SIG-M5 treated with dmso at 0.1 percent for 504 hours (cell line): Measurements from ENCODE around the gene PIGM.
"Not testable (repeated sequence)": the region's sequence is repeated elsewhere in the genome, so short reads cannot be mapped to it uniquely, and the experiment has no call there.

Experiments used
- DNase-seq: peaks from one replicate; lab custom pipeline; 2025; ENCODE audit not compliant: unreplicated experiment; lab: John Stamatoyannopoulos, UW

The PIGM gene

DNA sequence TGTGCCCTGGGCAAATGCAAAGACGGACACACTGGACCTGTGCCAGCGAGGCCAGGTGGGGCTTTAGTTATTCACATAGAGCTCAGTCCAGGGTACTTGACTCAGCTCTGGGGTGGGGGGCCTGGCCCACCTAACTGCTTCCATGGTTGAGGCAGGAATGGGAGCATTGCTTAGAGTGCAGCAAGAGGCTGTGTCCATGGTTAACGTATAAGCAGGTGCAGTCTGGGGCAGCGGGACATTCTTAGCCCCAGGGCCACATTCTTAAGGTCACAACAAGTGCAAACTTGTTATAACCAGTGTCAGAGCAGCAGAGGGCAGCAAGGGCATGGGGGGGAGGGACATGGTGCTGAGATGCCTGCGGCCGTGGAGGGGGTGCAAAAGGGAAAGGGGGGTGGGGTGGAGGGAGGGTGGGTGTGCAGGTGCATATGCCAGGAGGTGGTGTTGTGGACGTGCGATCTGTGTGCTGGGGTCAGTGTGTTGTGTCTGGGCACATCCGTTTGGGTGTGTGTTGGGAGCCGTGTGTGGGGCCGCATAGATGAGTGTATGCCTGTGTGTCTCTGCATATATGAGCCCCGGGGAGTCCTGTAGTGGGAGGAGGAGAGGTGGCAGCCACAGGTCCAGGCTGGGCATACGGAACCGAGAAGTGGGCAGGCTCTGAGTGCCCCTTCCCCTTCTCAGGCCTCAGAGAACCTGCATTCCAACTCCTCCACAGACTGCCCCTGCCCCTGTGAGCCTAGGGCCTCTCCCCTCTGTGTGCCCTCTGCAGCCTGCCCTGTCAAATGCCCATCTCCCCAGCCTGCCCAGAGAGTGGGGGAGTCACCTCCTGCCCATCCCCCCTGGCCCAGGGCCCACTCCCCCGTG lies 29.8 kb upstream of the PIGM start:
- DNase-seq = no peak

GRCh38 chr1:160058087-160058486 lies 26.3 kb upstream of the PIGM start:
- DNase-seq = no peak

GRCh38 chr1:160056648-160057169 lies 24.9 kb upstream of the PIGM start:
- peak; percentile 20 for DNase-seq

DNA sequence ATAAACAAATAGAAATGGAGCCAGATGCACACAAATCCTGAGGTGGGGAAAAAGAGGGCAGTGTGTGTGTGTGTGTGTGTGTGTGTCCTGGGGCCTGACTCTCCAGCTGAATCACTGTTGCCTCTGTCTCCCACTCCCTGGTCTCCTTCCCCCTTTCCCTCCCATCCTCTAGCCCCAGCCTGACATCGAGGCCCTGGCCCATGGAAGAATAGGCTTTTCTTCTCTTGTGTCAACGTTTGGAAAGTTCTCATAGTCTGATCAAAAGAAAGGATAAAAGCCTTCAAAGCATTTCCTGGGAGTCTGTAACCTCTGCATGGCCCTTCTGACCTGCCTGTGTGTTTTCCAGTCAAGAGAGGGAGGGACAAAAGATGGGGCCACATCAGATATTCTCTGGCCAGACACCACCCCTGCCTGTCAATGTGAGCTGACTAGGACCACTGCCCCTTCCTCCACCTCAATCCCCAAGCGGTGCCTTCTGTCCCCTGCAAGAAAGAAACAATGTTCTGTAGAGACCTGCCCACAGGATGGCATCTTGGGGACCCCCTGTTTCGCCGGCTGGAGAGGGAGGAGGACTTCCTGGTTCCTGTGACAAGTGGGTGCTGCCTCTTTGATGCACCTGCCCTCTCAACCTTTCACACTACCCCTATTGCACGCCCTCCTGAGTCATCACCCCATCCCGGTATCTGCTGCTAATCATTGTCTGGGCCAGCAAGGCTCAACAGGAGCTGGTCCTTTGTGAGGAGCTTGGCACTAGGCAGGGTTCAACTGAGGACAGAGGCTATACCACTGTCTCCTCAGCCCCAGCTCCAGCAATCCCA lies 22.0 kb upstream of the PIGM start:
- no peak for DNase-seq

- DNase-seq = no peak
Observed at GRCh38 chr1:160052936-160053335, 21.1 kb upstream of the PIGM start.

- DNase-seq = no peak
Observed at GRCh38 chr1:160050619-160051018, 18.8 kb upstream of the PIGM start.

DNA sequence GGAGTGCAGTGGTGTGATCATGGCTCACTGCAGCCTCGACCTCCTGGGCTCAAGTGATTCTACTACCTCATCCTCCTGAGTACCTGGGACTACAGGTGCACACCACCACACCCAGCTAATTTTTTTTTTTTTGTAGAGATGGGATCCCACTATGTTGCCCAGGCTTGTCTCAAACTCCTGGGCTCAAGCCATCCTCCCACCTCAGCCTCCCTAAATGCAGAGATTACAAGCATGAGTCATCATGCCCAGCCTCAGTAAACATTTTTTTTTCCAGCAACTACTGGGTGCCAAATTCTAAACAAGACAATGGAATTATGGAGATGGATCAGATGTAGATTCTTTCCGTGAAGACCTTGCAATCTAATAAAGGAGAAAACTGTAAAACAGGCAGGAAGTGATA lies 18.4 kb upstream of the PIGM start:
- DNase-seq = not testable (repeated sequence)

GRCh38 chr1:160049101-160049500 lies 17.3 kb upstream of the PIGM start:
- no peak for DNase-seq

- no peak for DNase-seq
Observed at GRCh38 chr1:160048335-160048734, 16.5 kb upstream of the PIGM start.

DNA sequence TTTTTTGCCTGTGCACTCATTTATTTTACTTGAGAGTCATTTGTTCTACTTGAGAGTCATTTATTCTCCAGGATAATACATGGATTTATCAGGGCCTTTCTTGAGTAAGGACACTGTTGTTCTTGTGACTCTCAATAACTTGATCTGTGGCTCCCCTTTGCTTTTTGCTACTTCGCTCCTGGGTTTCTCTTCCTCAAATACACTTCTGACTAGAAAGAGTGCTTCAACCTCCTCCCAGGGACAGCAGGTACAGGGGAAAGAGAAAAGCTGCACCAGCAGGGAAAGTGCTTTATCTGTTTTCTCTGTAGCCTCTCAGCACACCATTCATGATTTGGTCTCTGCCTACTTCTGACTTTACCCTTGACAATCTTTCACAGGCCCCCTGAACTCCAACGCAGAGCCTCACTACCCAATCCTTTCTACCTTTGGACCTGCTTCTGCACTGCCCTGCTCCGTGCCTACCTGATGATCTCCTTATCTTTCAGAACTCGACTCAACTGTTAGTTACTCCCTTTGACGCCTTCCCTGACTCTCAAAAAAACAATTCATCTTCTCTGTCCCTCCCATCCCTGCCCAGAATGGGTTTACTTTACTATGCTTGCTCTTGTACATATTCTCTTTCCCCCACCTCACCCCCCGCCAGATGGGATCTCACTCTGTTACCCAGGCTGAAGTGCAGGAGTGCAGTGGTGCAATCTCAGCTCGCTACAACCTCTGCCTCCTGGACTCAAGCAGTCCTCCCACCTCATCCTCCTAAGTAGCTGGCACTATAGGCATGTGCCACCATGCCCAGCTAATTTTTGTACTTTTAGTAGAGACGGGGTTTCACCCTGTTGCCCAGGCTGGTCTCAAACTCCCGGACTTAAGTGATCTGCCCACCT lies 15.6 kb upstream of the PIGM start:
- DNase-seq = peak; percentile 46

DNA sequence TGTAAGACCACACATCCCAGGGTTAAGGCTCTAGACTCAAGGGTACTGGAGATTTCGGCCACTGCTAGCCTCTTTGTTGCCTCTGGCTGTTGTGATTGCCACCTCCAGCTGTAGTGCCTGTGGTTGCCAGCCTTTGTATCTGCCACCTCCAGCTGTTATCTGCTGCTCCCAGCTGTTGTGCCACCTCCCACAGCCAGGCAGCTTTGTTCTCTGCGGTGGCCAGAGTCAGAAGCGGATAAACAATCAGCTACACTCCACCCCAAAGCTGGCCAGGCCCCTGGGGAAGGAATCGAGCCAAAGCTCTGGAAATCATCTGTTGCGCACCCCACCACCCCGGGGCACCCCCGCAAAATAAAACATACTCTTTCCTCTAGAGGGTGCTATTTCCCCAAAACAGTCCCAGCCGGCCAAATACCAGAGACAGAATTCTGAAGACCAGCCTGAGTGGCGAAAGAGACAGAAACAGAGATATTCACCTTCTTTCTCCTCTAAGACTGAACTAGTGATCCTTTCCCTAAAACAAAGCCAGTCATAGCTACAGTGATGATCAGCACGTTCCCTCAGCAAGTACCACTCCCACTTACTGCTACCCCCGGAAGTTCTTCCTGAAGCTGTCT lies 14.8 kb upstream of the PIGM start:
- peak; percentile 58 for DNase-seq

- DNase-seq = no peak
Observed at GRCh38 chr1:160045653-160046052, 13.9 kb upstream of the PIGM start.

DNA sequence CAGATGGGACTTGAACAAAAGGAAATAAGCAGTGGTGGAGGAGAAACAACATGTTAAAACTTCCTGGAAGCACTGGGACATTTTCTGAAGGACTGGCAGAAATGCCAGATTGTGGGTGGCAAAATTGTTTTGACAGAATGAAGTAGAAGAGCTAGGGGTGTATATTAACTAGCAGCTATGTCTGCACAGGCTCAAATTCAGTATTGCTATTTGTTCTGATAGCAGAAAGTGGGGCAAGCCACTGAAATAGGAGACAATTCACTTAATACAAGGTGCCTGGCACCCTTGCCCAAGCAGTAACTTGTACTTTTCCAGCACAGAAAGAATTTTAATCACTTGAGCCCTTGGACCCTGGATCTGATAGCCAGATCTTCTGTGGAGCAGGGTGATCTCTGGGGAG lies 11.8 kb upstream of the PIGM start:
- DNase-seq = no peak

DNA sequence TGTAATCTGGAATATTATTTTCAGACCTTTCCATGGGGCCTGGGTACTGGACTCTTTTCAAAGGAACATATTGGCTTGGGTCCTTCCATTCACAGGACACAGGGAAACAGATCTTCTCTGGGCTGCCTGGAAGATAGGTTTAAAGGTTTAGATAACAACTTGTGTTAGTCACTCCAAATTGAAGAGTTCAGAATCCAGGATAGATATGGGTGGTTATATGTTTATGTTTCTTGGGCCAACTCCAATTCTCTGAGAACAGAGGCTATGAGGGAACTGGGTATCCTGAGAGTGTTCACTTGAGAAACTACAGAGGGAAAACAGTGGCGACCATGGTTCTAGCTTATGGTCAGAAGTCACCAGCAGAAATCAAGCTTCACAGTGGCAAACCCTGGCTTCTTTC lies 8.7 kb upstream of the PIGM start:
- DNase-seq = no peak

GRCh38 chr1:160032165-160032820 lies 503 bp upstream of the PIGM start:
- peak; percentile 40 for DNase-seq

- no peak for DNase-seq
Observed at GRCh38 chr1:160030657-160031364, 979 bp downstream of the PIGM start.

DNA sequence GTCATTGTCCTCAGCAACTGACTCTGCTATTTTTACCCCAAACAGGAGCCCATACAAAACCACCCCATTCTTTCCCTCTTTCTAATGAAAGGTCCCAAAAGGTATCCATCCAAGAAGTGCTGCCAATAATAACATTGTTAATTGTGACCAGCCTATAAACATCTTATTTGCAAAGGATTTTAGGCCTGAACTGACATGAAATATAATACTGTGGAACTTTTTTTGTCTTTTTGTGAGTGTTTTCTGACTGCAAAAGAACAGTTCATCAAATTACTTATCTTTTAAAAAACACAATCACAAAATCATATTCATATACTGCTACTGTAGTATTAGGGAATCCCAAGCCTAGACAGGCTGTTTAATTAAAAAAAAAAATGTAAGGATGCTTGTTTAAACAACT lies 3.4 kb downstream of the PIGM start:
- no peak for DNase-seq

- DNase-seq = no peak
Observed at GRCh38 chr1:160025314-160025713, 6.5 kb downstream of the PIGM start.

- no peak for DNase-seq
Observed at GRCh38 chr1:160024195-160024905, 7.4 kb downstream of the PIGM start.
